NCI-H526 (cell line): ENCODE results near the gene MND1.

Experiments used
- DNase-seq, 2 experiments: peaks; one replicate each; lab custom pipeline; 2025; lab: John Stamatoyannopoulos, UW

The MND1 gene

DNA sequence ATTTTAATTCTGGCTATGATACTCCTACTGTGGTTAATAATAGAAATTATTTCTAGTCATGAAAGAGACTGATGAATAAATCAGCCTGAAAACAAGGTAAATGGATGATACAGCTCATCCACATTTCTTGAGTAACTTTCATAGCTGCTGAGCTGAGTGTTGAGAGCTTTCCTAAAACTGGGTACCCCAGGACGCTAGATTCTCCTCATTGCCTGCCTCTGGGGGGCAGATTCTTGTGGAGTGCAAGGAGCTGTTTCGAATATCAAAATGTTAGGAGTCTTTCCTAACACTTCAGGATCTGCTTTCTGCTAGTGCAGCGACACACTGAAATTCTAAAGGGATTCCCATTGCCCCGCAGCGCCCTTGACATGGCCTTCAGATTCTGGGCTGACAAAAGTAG lies 2.1 kb downstream of the MND1 start:
- no peak for DNase-seq

DNA sequence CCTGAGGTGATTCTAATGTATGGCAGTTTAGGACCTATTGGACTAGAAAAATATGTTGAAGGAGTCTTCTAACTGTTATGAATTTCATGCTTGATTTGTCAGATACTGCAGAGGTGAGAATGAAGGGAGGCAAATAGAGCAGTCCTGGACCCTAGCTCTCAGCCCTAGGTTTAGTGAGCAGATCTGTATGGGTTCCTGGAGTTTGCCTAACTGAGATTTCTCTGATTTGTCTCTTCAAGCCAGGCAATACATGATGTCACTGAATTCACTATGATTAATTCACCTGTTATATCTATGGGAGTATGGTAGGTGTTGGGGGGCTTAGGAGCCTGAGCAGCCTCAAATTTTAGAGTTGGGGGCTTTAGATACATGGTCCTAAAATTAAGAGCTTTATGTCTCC lies 2.6 kb downstream of the MND1 start:
- no peak for DNase-seq

DNA sequence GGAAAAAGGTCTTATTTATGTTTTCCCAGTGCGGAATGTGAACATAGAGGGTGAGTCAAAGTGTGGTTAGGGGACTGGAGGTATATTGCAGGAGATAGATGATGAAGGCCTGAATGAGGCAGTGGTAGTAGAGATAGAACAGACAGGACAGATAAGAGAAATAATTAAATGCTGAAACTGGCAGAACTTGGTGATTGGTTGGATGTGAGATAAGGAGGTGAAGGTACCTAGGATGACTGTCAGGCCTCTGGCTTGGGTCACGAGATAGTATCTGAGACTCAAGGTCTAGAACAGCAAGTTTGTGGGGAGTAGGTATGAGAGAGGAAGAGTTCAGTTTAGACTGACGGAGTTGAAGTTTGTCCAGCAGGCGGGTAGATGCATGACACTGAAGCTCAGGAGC lies 3.5 kb downstream of the MND1 start:
- no peak for DNase-seq

DNA sequence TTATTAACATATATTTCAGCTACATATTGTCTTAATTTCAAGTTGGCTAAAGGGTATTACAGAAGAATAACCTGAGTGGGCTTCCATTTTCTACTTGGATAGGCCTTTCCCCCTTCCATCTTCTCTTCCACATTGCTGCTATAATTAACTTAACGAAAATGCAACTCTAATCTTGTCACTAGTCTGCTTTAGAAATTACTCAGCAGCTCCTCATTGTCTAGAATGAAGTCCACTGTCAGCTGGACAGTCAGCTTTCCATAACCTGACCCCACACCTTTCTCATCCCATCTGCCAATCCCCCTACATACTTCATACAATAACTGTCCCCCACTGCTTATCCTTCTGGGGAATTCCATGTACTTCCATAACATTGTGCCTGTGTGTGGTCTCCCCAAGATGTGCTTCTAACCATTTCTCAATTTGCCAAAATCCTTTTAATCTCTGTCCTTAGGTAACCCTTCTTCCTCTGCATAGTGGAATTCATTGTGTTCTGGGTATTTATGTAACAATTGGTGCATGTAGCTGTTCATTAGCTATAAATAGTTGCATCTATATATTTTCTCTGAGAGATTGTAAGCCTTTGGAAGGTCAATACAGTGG lies 4.8 kb downstream of the MND1 start:
- no peak for DNase-seq

DNA sequence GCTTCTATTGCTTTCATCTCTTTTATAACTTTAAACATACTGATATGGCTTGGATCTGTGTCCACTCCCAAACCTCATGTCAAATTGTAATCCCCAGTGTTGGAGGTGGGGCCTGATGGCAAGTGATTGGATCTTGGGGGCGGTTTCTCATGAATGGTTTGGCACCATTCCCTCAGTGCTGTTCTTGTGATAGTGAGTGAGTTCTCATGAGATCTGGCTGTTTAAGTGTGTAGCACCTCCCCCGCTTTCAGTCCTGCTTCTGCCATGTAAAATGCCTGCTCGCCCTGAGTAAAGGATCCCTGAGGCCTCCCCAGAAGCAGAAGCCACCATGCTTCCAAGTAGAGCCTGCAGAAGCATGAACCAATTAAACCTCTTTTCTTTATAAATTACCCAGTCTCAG lies 17.7 kb downstream of the MND1 start:
- DNase-seq, result no peak

DNA sequence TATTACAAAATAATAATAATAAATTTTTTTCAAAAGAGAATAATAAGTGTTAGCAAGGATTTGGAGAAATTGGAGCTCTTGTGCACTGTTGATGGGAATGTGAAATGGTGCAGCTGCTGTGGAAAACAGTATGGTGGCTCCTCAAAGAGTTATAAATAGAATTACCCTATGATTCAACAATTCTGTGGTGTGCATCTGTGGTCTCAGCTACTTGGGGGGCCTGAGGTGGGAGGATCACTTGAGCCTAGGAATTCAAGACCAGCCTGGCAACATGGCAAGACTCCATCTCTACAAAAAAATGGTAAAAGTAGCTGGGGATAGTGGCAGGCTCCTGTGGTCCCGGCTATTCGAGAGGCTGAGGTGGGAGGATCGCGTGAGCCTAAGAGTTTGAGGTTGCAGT lies 19.6 kb downstream of the MND1 start:
- DNase-seq, result no peak

DNA sequence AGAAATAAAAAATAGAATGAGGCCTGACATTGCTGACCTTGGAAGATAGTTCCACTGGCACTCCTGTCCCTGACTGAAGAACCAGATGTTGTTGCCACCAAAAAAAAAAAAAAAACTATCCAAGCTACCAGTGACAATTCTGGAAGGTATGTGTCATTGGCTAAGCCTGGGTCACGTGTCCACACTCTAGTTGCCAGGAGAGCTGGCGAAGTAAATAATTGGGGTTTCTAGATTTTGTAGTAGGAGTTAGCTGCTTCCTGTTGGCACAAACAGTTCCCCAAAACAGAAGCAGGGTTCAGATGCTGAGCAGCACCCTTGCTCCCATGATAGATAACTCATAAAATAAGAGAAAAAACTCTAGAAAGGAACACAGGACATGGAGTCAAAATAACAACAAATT lies 20.5 kb downstream of the MND1 start:
- no peak for DNase-seq

DNA sequence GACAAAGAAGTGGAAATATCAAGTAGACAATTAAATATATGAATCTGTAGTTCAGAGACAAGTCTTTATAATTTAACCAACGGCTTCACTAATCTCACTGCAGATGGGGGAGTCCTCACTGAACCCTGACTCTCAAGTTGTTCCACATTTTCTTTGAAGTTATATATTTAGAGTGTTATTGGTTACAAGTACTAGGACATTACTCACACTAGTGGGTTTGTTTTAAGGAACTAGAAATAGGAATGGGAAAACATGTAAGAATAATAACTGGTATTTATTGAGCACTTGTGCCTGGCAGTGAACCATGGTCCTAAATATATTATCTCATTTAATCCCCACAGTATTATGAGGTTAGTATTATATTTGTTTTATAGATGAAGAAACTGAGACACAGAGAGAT lies 22.0 kb downstream of the MND1 start:
- no peak for DNase-seq

DNA sequence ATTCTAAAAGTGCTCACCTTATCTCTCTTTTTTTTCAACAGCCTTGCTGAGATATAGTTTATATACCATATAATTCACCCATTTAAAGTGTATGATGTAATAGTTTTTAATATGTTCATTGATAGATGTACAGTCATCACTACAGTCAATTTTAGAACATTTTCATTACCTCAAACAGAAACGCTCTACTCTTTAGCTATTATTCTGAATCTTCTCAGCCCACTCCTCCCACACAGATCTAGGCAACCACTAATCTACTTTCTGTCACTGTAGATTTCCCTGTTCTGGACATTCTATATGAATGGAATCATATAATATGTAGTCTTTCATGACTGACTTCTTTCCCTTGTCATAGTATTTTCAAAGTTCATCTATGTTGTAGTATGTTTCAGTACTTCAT lies 22.6 kb downstream of the MND1 start:
- no peak for DNase-seq

DNA sequence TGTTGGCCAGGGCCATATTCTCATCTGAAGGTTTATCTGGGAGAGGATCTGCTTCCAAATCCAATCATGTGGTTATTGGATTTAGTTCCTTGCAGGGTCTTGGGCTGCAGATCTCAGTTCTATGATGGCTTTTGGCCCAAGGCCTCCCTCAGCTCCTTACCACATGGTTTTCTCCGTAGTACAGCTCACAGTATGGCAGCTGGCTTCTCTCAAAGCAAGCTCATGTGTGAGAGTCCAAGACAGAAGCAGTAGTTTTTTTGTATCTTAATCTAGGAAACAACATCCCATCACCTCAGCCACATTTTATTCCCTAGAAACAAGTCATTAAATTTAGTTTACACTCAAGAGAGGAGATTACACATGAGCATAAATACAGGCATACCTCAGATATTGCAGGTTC lies 24.5 kb downstream of the MND1 start:
- no peak for DNase-seq

DNA sequence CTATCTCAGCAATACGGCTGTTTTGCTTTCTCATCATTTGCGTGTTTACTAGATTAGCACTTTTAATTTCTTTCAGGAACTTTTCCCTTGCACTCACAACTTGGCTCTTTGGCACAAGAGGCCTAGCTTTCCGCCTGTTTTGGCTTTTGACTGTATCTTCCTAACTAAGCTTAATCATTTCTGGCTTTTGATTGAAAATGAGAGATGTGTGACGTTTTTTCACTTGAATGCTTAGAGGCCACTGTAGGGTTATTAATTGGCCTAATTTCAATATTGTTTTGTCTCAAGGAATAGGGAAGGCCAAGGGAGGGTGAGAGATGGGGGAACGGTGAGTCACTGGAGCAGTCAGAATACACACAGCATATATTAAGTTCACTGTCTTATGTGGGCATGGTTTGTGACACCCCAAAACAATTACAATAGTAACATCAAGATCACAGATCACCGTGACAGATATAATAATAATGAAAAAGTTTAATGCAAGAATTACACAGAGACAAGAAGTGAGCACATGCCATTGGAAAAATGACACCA lies 27.3 kb downstream of the MND1 start:
- DNase-seq, result no peak

DNA sequence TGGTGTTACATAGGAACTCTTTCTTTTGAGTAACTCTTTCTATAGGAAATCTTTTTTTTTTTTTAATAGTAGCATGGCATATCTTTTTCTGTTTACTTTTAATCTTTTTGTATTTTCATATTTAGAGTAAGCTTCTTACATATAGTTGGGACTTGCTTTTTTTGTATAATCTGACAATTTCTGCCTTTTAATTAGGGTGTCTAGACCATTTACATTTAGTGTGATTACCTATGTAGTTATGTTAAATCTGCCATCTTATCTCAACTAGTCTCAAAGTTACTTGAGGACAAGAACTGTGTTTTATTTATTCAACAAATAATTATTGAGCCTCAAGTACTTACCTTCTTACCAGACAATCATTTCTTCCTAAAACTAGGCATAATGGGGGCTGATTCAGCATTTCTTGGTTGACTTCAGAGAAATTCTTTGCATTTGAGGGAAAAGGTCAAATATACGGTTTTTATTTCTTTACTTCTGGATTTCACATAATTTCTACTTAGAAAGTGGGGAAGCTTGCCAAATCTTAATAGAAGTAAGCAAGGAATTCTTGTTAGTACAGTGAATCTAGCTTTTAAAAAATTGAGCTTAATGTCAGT lies 28.6 kb downstream of the MND1 start:
- no peak for DNase-seq

DNA sequence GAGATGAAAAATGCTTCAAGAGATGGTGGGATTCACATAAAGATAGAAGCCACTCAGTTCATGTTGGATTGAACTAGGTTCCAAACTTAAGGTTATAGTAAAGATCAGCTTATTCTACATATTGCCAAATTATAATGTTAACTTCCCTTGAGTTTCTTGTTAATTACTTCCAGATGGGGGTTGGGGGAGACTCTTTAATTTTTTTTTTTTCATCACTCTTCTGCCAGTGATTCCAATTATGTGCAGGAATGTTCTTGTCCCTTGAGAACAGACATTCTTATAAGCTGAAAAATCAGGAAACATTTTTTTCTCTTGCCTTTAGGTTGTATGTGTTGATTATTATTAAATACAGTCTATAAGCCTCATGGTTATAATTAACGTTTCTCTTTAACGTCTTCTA lies 30.0 kb downstream of the MND1 start:
- DNase-seq, result no peak

DNA sequence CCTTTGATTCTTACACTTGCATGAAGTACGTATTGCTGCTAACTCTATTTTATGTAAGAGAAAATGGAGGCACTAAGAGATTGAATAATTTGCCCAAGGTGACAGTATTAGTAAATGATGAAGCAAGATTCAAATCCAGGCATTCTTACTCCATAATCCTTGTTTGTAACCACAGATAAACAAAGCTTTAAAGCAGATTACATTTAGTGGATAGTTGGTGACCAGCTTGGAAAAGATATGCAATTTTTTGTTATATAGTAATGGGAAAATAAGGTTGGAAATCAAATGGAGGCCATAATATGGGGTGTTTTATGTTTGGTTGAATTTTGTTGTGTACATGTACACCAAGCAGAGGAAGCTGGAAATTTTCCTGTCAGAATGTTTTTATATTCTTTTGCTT lies 30.8 kb downstream of the MND1 start:
- no peak for DNase-seq

DNA sequence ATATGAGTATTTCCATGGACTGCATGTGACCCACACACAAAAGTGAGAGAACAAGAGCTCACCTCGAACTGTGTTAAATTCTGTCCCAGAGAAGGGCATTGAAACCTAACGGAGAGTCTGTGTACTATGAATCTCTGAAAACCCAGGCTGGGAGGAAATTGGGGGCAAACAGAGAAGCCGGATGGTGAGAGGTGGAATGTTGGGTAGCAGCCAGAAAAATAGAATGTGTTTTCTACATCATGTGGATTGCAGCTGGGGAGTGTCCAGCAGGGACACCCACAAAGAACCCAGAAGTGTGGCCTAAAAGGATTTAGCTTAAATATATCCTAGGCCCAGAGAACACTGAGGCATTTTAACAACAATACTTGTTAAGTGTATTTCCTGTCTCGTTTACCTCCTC lies 38.6 kb downstream of the MND1 start:
- no peak for DNase-seq

DNA sequence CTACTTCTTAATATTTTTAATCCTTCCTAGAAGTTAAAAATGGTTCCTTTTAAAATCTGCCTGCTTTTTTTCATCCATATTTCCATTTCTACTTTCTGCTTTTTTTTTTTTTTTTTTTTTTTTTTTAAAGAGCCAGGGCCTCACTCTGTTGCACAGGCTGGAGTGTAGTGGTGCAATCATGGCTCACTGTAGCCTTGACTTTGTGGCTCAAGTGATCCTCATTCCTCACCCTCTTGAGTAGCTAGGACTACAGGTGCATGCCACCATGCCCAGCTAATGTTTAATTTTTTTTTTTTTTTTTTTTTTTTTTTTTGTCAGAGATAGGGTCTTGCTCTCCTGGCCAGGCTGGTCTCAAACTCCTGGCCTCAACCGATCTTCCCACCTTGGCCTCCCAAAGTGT lies 39.7 kb downstream of the MND1 start:
- no peak for DNase-seq

DNA sequence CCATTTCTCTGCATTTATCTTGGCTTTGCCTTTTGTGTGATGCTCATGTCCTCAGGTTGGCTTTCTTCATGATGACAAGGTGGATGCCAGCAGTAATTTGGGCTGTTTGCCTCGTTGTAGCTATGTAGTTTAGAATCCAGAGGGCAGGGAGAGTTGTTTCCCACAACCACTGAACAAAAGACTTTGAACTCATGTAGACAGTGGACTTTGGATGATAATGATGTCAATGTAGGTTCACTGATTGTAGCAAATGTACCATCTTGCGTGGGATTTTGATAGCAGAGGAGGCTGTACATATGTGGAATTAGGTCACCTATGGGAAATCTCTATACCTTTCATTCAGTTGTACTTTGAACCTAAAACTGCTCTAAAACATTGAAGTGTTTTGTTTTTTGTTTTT lies 41.3 kb downstream of the MND1 start:
- DNase-seq, result no peak

DNA sequence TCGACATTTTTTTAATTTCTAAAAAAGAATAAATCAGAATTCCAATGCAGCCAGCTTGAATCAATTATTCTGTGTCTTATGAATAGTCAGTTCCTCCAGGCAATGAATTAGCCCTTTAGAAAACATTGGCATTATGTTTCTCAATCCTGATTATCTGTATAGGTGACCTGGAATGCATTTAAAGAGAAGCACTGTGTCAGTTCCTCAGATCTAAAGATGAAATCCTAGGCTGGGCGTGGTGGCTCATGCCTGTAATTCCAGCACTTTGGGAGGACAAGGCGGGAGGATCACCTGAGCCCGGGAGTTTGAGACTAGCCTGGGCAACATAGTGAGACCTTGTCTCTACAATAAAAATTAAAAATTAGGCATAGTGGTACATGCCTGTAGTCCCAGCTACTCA lies 43.5 kb downstream of the MND1 start:
- no peak for DNase-seq

DNA sequence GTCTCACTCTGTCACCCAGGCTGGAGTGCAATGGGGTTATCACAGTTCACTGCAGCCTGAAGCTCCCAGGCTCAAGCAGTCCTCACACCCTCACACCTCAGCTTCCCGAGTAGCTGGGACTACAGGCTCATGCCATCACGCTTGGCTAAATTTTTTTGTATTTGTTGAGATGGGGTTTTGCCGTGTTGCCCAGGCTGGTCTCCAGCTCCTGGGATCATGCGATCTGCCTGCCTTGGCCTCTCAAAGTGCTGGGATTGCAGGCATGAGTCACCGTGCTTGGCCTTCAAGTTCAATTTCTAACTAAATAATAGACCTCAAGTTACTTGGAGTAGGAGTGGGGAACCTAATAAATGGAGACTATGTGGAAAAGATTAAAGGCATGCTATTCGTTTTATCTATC lies 48.9 kb downstream of the MND1 start:
- no peak for DNase-seq

DNA sequence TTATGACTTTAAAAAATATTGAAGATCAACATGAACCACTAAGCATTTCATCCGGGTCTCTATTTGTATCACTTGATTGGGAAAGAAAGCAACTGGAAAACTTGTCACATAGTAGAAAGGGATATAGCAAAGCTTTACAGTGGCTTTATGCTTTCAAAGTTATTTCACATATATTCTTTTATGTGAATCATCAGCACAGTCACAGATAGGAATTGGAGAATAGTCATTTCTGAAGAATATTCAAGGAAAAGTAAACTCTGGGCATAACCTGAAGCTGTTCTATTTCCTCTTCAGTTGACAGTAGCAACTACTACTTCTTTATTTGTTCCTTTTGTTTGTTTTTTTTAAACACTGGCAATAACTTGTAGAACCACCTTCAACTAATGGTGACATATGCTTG lies 50.5 kb downstream of the MND1 start:
- no peak for DNase-seq

DNA sequence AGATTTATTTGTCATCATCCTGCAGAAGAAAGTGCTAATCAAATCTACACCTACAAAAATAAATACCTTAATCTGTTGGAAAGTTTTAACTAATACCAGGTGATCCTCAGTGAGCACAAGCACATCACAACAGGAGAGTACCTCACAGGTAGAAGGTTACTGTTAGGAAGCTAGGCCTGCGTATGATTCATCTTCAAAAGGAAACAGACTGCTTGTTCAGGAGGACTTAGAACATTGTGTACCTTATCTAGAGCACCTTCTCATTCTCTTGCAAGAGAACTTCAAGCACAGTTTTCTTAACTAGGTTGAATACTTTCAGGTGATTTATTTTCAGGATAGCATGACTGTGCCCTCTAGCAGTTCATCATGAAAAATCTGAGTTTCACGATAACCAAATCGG lies 54.2 kb downstream of the MND1 start:
- no peak for DNase-seq

DNA sequence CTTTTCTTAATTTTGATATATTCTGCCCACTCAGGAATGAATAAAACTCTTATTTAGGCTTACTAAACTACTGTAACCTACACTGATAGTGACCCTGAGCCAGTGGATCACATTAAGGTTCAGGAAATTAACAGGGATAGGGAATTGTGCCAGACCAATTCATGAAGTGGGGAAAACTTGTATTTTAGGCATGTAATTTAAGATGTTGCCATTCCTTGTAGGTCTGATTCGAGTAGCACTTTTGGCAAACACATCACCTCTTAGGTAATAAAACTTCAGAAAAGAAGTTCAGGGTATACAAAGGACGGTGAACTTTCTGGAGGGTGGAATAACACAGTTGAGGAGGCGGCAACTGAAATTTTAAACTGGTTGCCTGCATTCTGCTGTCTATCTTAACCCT lies 54.9 kb downstream of the MND1 start:
- DNase-seq, result no peak

DNA sequence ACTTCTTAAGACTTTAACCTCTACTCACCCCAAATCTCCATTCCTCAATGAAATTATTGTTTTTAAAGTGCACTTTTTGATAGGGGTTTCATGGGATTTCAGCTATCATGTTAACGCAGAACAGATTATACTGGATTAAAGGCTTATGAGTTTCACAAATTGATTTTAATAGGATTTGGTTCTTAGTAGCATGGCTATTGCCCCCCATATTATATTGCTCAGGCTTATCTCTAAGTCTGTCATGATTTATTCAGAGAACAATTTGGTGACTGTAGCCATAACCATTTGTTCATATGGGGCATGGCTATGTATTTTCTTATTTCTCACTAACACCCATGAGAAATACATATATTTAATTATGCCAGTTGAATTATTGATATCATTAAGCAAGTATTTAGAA lies 57.0 kb downstream of the MND1 start:
- DNase-seq, result no peak

DNA sequence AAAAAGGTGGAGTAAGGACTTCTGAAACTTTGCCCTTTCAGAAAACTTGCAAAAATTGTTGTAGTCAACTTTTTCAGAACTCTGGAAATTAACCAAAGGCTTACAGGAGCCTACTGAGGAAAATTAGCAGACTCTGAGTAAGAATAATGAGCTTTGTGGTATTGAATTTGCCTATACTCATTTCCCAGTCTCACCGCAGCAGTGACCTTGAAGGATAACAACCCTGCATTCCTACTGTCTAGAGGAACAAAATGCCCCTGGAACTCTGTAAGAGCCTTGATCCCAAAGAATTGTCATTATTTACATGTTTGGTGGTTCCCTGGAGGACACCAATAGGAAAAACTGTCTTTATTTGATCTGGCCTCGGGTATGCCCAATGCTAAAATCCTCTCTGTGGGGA lies 57.9 kb downstream of the MND1 start:
- DNase-seq, result peak; percentile 81 to 84
